ENCODE results near the gene METTL1. TPM values are rescaled to one million over a fixed set of nuclear protein-coding genes. Genes with fewer than 3 reads are reported as not detected.

Gene METTL1
- total and polyA plus RNA-seq, 2 experiments from 2014 or later: 8.6 to 31.1 TPM

DNA sequence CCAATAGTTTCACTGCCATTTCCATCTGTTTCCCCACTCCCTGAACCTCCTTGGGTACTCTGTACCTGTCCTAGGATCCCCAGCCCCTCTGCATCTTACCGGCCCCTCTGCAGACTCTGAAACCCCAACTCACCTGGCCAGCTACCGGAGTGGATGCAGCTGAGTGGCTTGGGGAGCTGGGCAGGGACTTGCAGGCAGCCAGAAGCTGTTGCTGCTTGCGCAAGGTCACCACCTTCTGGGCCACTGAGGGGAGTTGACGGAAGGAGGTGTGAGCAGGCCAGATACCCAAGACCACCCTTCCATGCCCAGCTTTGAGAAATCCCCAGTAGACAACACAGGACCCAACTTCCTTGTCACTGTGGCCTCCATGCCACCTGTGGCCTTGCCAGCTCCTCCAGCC, 39.6 kb downstream of the METTL1 start:
- DNase-seq (ENCODE audit: low spot score): no peak
- TF ChIP-seq, protein P1, sequence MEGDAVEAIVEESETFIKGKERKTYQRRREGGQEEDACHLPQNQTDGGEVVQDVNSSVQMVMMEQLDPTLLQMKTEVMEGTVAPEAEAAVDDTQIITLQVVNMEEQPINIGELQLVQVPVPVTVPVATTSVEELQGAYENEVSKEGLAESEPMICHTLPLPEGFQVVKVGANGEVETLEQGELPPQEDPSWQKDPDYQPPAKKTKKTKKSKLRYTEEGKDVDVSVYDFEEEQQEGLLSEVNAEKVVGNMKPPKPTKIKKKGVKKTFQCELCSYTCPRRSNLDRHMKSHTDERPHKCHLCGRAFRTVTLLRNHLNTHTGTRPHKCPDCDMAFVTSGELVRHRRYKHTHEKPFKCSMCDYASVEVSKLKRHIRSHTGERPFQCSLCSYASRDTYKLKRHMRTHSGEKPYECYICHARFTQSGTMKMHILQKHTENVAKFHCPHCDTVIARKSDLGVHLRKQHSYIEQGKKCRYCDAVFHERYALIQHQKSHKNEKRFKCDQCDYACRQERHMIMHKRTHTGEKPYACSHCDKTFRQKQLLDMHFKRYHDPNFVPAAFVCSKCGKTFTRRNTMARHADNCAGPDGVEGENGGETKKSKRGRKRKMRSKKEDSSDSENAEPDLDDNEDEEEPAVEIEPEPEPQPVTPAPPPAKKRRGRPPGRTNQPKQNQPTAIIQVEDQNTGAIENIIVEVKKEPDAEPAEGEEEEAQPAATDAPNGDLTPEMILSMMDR (IDR thresholded peaks at IDR 0.05; ENCODE audit: poor library complexity): no peak
- TF ChIP-seq EZH2phosphoT487 (IDR thresholded peaks at IDR 0.05; ENCODE audit: low read depth, severe bottlenecking, unreplicated experiment) (no peak), EZH2 (IDR thresholded peaks at IDR 0.05; ENCODE audit: borderline replicate concordance) (no peak)
- H3K9me2 ChIP-seq (replicated peaks; ENCODE audit: insufficient read depth): no peaks in the 10 kb centered on the region
- H3K79me2 ChIP-seq: no peaks in the 10 kb centered on the region
- no peak overlapping the region for H2AFZ ChIP-seq
- no peak overlapping the region for H3K4me2 ChIP-seq
- H3K27me3 ChIP-seq: peaks cover 96% of the 10 kb centered on the region
- no peak overlapping the region for H3K27ac ChIP-seq
- peaks cover 15% of the 10 kb centered on the region for H3K4me1 ChIP-seq (ENCODE audit: insufficient read depth)
- WGBS (ENCODE audit: low lambda C conversion rate, missing lambda C conversion rate): 65% methylated on average over 4 of the region's 4 CpGs
- H3K4me3 ChIP-seq: no peak overlapping the region
- H3K36me3 ChIP-seq (replicated peaks; ENCODE audit: insufficient read depth, low read depth): no peaks in the 10 kb centered on the region
- H4K20me1 ChIP-seq (ENCODE audit: insufficient read depth, poor library complexity, severe bottlenecking): no peaks in the 10 kb centered on the region
- H3K9me3 ChIP-seq (ENCODE audit: low read depth): no peaks in the 10 kb centered on the region

DNA sequence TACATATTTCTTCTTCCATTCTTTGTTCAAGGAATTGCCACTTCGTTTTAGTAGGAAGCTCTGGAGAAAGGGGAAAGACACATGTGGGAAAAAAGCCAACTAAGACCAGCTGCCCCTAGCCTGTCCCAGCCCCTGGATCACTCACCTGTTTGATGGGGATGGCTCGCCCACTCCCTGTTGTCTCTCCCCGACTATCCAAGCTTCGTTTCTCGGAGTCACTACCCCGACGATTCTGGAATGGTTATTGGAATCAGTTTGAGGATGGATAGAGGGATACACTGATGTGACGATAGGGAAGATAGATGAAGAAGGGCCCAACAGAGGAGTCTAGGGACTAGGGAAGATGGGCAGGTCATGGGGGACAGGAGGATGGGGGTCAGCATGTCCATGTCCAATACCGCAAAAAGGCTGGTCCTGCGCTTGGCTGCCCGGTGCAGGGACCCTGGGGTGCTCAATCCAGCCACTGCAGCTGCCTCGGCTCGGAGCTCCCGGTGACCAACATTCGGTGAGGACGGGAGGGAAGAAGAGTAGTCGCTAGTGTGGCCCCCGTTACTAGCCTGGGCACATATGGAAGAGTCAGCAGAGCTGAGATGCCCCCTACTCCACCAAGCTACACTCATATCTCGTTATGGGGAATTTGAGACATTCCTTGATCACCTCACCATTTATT, 40.4 kb downstream of the METTL1 start:
- peaks cover 96% of the 10 kb centered on the region for H3K27me3 ChIP-seq
- no peak overlapping the region for H3K4me2 ChIP-seq
- H3K79me2 ChIP-seq: no peaks in the 10 kb centered on the region
- DNase-seq (ENCODE audit: low spot score): no peak
- no peak overlapping the region for H2AFZ ChIP-seq
- no peak overlapping the region for H3K4me3 ChIP-seq
- 80% methylated on average over 19 of the region's 19 CpGs for WGBS (ENCODE audit: low lambda C conversion rate, missing lambda C conversion rate)
- H3K27ac ChIP-seq: no peak overlapping the region
- TF ChIP-seq, protein P1 (IDR thresholded peaks at IDR 0.05; ENCODE audit: poor library complexity): no peak
- no peak for TF ChIP-seq EZH2phosphoT487 (IDR thresholded peaks at IDR 0.05; ENCODE audit: low read depth, severe bottlenecking, unreplicated experiment)
- no peak for TF ChIP-seq EZH2 (IDR thresholded peaks at IDR 0.05; ENCODE audit: borderline replicate concordance)
- no peaks in the 10 kb centered on the region for H3K9me3 ChIP-seq (ENCODE audit: low read depth)
- H3K4me1 ChIP-seq (ENCODE audit: insufficient read depth): peaks cover 16% of the 10 kb centered on the region
- no peaks in the 10 kb centered on the region for H3K36me3 ChIP-seq (replicated peaks; ENCODE audit: insufficient read depth, low read depth)
- H4K20me1 ChIP-seq (ENCODE audit: insufficient read depth, poor library complexity, severe bottlenecking): no peaks in the 10 kb centered on the region
- H3K9me2 ChIP-seq (replicated peaks; ENCODE audit: insufficient read depth): no peaks in the 10 kb centered on the region

DNA sequence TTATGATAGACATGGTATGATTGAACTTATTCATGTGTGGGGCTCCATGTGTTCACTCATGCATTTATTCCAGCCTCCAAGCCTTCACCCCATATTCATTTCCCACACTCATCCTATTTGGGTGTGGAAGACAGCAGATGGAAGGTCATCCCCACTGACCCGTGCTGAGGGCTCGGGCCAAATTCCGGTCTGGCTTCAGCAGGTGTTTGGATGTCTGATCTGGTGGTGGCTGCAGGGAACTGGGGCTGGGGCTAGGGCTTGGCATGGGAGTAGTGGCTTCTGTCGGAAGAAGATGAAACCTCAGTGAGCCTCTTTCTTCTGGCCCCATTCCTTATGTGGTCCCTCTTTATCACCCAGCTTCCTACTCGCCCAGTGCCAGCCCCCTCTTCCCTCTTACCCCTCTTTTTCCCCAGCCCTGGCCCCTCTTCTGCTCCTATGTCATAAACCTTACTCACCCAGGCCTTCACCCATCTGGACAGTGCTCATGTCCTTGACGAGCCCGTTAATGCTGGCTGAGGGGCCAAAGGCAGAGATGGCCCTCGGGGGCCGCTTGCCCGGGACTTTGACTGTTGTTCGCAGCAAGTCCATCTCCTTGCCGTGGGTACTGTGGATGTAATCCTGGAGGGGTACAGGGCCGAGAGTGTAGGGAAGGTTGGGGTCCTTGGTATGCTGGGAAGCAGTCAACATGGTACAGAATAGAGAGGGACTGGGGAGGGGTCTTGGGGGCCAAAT, 41.4 kb downstream of the METTL1 start:
- Histone ChIP-seq H4K20me1 (ENCODE audit: insufficient read depth, poor library complexity, severe bottlenecking) (no peaks in the 10 kb centered on the region), H3K4me2 (no peak overlapping the region), H3K79me2 (no peaks in the 10 kb centered on the region), H3K9me2 (replicated peaks; ENCODE audit: insufficient read depth) (no peaks in the 10 kb centered on the region), H3K27ac (no peak overlapping the region), H3K4me3 (no peak overlapping the region), H3K4me1 (ENCODE audit: insufficient read depth) (peaks cover 6% of the 10 kb centered on the region), H2AFZ (no peak overlapping the region), H3K27me3 (peaks cover 92% of the 10 kb centered on the region), H3K9me3 (ENCODE audit: low read depth) (no peaks in the 10 kb centered on the region), H3K36me3 (replicated peaks; ENCODE audit: insufficient read depth, low read depth) (no peaks in the 10 kb centered on the region)
- TF ChIP-seq, protein P1 (IDR thresholded peaks at IDR 0.05; ENCODE audit: poor library complexity): no peak
- TF ChIP-seq EZH2 (IDR thresholded peaks at IDR 0.05; ENCODE audit: borderline replicate concordance): no peak
- TF ChIP-seq EZH2phosphoT487 (IDR thresholded peaks at IDR 0.05; ENCODE audit: low read depth, severe bottlenecking, unreplicated experiment): no peak
- WGBS (ENCODE audit: low lambda C conversion rate, missing lambda C conversion rate): 78% methylated on average over 13 of the region's 13 CpGs
- DNase-seq (ENCODE audit: low spot score): no peak

Measured in hepatocyte (in vitro differentiated cells).